GM23338 (cell line): Measurements from ENCODE around the gene OR5K3.

ENCODE experiments used
- CREB1 ChIP-seq: fragments of 250-450 bp; sonication (Bioruptor Pico); IDR thresholded peaks from 2 replicates; pipeline ENCODE4 v1.5.0; 2020; ENCODE audit warnings: low read depth, mild to moderate bottlenecking, moderate library complexity
- CTCF ChIP-seq, 2 experiments: fragments of 200-600 bp in 1 of 2; sonication (generic) in 1 of 2; conservative IDR thresholded peaks; 2 replicates each; pipeline versions ENCODE4 v1.5.1 to v1.6.1; 2016 to 2017; ENCODE audit warnings: antibody characterized with exemption in 2 of 2, low read depth in 2 of 2, mild to moderate bottlenecking in 2 of 2, moderate library complexity in 1 of 2
- ETS1 ChIP-seq: IDR thresholded peaks from 2 replicates; pipeline ENCODE4 v1.6.1; 2016; ENCODE audit warnings: antibody characterized with exemption
- EZH2 ChIP-seq: fragments of 200-600 bp; sonication (generic); IDR thresholded peaks from one replicate; pipeline ENCODE4 v1.8.0; 2017; ENCODE audit warnings: antibody characterized with exemption, mild to moderate bottlenecking, low read depth; ENCODE audit not compliant: unreplicated experiment
- EZH2phosphoT487 ChIP-seq: fragments of 200-600 bp; sonication (generic); IDR thresholded peaks from one replicate; pipeline ENCODE4 v1.8.1; 2018; ENCODE audit warnings: antibody characterized with exemption; ENCODE audit not compliant: unreplicated experiment
- JUNB ChIP-seq: IDR thresholded peaks from one replicate; pipeline ENCODE4 v1.6.1; 2016; ENCODE audit warnings: antibody characterized with exemption; ENCODE audit not compliant: unreplicated experiment
- NANOG ChIP-seq: IDR thresholded peaks from 2 replicates; pipeline ENCODE4 v1.6.1; 2016; ENCODE audit warnings: antibody characterized with exemption, borderline replicate concordance
- POLR2AphosphoS5 ChIP-seq: IDR thresholded peaks from 2 replicates; pipeline ENCODE4 v1.6.1; 2016; ENCODE audit warnings: antibody characterized with exemption, low read depth
- REST ChIP-seq: IDR thresholded peaks from one replicate; pipeline ENCODE4 v1.6.1; 2018; ENCODE audit warnings: antibody characterized with exemption; ENCODE audit not compliant: unreplicated experiment
- STAT1 ChIP-seq: IDR thresholded peaks from one replicate; pipeline ENCODE4 v1.6.1; 2016; ENCODE audit warnings: antibody characterized with exemption; ENCODE audit not compliant: unreplicated experiment
- ZNF114 ChIP-seq: fragments of 250-450 bp; sonication (Bioruptor Pico); IDR thresholded peaks from 2 replicates; pipeline ENCODE4 v1.5.0; 2020; ENCODE audit warnings: mild to moderate bottlenecking, moderate library complexity
- ZNF331 ChIP-seq: fragments of 250-450 bp; sonication (Bioruptor Pico); IDR thresholded peaks from 2 replicates; pipeline ENCODE4 v1.5.0; 2020; ENCODE audit warnings: low read depth, mild to moderate bottlenecking, moderate library complexity
- ZNF462 ChIP-seq: fragments of 250-450 bp; sonication (Bioruptor Pico); IDR thresholded peaks from 2 replicates; pipeline ENCODE4 v1.5.0; 2020; ENCODE audit warnings: mild to moderate bottlenecking, moderate library complexity

- TF ChIP-seq EZH2 (no peak), CTCF (conservative IDR thresholded peaks at IDR 0.05; ENCODE audit: low read depth in 2 of 2) (no peak), POLR2AphosphoS5 (no peak), EZH2phosphoT487 (no peak), STAT1 (no peak), JUNB (no peak), REST (no peak), ETS1 (no peak), CREB1 (CRISPR knock-in tag) (no peak), ZNF114 (no peak), NANOG (no peak), ZNF331 (CRISPR knock-in tag) (no peak), ZNF462 (no peak)
Observed at GRCh38 chr3:98341758-98342157, 48.7 kb upstream of the OR5K3 start.
